Sigmoid colon (tissue), 3 donors: ENCODE results near the gene CNST.

Experiments used
- CTCF ChIP-seq, 4 experiments: fragments of 450-650 bp in 3 of 4; fragments of 200-600 bp in 1 of 4; IDR thresholded peaks; one replicate each; pipeline ENCODE4 v1.5.1; 2016 to 2019; ENCODE audit warnings: antibody characterized with exemption in 4 of 4, mild to moderate bottlenecking in 3 of 4, moderate library complexity in 2 of 4
- POLR2A ChIP-seq, 2 donors: fragments of 450-650 bp; IDR thresholded peaks; one replicate each; pipeline ENCODE4 v1.6.1; 2016; ENCODE audit warnings: antibody characterized with exemption in 2 of 2, mild to moderate bottlenecking in 2 of 2, moderate library complexity in 2 of 2

- TF ChIP-seq CTCF (IDR thresholded peaks at IDR 0.05), result no peak
- TF ChIP-seq POLR2A (IDR thresholded peaks at IDR 0.05), result no peak
Measured at GRCh38 chr1:246595146-246595545, 28.9 kb downstream of the CNST start.
